NCI-H2196 (cell line): ENCODE measurements around the gene ULK3.
A peak's percentile ranks its signal among the peaks of the same experiment; 100 is the strongest.
"Not testable (repeated sequence)": the region's sequence is repeated elsewhere in the genome, so short reads cannot be mapped to it uniquely, and the experiment has no call there.

ENCODE experiments used
- DNase-seq: peaks from one replicate; lab custom pipeline; 2025; ENCODE audit not compliant: unreplicated experiment; lab: John Stamatoyannopoulos, UW

ULK3 gene, protein sequence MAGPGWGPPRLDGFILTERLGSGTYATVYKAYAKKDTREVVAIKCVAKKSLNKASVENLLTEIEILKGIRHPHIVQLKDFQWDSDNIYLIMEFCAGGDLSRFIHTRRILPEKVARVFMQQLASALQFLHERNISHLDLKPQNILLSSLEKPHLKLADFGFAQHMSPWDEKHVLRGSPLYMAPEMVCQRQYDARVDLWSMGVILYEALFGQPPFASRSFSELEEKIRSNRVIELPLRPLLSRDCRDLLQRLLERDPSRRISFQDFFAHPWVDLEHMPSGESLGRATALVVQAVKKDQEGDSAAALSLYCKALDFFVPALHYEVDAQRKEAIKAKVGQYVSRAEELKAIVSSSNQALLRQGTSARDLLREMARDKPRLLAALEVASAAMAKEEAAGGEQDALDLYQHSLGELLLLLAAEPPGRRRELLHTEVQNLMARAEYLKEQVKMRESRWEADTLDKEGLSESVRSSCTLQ

DNA sequence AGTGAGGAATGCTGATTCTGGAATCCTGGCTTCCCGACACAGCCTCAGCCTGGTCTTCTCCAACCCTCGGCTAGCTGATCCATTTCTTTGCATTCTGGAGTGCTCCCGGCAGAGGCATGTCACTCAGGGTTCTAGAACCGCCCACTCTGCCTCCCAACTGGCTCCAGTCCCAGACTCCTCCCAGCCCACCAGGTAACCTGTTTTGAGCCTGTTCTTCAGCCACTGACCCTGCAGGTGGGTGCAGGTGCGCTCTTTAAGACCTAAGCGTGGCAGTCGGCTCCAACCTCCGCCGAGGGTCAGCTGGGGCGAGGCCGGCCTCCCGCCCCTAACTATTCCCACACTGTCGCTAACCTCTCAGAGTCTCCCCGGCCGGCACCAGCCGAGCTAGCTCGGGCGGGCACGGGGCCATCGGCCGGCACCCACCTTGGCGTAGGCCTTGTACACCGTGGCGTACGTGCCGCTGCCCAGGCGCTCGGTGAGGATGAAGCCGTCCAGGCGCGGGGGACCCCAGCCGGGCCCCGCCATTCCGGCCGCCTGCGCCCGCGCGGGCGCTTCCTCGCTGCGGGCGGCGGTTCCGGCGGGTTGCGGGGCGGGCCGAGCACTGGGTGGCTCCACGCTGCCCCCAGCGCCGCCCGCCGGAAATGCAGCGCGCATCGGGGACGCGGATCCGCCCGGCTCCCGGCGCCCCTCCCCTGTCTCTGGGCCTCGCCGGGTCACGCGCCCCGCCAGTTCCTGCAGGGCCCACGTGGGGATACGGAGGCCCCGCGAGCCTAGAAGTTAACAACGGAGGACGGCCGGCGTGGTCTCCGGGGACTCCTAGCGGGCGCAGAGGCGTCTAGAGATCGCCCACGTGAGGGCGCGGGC lies at the start of gene ULK3:
Gene ULK3 (minus strand): TSS at position 576 of the 864 bp plus-strand sequence. CDS start 51 bp downstream, at position 525.
- peak; percentile 82 for DNase-seq

DNA sequence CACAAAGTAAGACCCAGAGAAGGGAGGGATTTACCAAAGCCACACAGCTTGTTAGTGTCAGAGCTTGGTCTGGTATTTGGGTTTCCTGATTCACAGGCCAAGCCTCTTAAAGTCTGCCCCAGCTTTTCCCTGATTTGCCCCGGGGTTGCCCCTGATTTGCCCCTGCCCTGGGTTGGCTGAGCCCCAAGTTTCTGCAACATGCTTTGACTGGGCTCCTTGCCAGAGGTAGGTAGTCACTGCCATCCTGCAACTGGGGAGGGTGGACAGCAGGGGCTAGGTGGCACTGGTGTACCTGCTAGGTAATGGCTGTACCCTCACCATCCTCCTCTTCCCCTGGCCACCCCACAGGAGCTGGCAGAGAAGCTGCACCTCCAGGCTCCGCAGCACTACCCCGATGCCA lies 49.4 kb upstream of the ULK3 start:
- no peak for DNase-seq

DNA sequence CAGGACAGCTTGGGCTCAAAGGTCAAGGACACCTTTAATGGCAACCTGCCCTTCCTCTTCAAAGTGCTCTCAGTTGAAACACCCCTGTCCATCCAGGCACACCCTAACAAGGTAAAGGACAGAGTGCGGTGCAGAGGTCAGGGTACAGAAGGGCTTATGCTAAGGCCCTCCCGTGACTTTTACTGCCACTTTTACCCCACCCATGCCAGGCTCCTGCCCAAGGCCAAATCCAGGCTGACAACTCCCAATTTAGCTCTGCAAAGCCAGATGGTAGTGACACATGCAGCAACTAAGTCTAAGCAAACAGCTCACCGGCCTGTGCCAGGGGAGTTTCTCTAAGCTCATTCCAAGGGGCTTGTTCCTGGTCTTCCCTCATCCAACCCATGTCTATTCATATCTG lies 48.5 kb upstream of the ULK3 start:
- no peak for DNase-seq

DNA sequence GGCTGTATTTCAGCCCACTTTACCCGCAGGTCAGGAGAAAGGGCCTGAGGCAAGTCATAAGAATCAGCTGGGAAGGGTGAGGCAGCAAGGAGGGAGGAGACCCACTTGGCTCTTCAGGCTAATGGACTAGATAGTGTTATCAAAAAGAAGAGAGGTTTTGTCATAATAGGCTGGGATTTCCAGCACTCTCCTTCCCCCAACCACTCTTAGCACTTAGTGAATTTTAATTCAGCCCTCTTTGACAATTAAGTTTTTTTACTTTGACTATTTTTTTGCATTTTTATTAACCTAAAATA lies 47.7 kb upstream of the ULK3 start:
- DNase-seq = no peak

DNA sequence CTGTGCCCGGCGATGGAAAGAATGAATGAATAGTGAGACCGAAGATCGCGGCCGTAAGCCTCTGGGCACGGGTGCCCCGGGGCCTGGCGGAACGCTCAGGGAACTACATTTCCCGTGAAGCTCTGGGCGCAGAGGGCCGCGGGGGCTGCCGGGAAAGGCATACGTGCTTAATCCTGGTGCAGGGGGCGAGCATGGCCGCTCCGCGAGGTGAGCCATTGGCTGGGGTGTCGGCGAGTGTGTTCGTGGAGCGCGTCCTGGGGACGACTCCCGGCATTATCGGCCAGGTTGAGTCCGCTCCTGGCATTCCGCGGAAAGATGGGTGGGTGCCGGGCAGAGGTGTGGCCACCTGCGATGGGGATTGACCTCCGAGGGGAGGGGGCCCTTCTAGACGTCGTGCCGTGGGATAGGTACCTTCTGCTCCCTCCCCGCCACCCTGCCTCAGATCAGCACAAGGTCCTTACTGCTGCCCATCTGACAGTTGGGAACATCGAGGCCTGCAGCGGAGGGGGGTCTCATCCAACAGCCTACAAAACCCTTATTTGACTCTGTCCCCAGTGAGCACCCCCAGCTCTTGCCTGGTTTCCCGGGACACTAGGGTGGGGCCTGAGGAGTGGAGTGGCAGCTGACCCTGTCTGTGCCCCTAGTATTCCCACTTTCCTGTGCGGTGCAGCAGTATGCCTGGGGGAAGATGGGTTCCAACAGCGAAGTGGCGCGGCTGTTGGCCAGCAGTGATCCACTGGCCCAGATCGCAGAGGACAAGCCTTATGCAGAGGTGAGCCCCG lies 47.1 kb upstream of the ULK3 start, which contains the start of gene MPI:
Gene MPI (plus strand): TSS at position 160 of the 782 bp plus-strand sequence. CDS start 32 bp downstream, at position 192.
- peak; percentile 67 for DNase-seq

DNA sequence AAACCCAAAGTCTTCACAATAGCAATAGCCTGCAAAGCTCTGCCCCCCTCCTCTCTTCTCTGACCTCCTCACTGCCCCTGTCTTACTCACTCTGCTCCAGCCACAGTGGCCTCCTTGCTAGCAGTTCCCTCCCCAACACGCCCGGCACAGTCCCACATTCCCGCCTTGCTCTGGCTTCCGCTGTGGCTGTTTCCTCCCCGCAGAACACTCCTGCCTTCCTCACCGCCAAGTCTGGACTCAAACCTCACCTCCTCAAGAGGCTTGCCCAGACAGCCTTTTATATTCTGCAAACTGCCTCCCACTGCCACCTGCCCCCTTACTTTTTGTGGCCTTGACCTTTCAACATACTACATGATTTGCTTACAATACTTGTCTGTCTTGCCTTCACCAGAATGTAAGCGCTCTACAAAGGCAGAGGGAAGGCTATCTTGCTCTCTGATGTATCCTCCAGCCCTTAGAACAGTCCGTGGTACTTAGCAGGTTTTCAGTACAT lies 46.5 kb upstream of the ULK3 start:
- DNase-seq = no peak

DNA sequence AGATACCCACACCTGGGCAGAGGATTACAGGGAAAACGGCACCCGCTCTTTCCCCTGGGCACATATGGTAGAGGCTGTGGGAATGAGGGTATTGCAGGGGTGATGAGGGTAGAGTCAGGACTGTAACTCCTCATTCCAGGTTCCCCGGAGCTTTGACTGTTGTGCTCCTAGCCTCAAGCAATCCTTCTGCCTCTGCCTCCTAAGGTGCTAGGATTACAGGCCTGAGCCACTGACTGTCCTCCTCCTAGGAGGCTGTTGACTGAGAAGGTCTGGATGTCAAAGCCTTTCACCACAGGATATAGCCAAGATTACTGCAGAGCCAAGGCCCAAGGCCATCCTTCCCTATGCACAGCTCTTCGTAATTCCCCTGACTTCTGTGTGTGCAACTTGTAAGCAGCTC lies 45.8 kb upstream of the ULK3 start:
- DNase-seq = no peak

DNA sequence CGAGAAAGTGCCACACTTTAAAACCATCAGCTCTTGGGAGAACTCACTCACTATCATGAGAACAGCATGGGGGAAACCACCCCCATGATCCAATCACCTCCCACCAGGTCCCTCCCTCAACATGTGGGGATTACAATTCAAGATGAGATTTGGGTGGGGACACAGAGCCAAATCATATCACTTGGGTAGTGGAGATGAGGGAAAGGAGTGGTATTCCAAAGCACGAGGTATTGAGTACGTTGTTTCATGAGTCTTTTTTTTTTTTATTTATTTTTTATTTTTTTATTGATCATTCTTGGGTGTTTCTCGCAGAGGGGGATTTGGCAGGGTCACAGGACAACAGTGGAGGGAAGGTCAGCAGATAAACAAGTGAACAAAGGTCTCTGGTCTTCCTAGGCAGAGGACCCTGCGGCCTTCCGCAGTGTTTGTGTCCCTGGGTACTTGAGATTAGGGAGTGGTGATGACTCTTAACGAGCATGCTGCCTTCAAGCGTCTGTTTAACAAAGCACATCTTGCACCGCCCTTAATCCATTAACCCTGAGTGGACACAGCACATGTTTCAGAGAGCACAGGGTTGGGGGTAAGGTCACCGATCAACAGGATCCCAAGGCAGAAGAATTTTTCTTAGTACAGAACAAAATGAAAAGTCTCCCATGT lies 44.7 kb upstream of the ULK3 start:
- DNase-seq = not testable (repeated sequence)

DNA sequence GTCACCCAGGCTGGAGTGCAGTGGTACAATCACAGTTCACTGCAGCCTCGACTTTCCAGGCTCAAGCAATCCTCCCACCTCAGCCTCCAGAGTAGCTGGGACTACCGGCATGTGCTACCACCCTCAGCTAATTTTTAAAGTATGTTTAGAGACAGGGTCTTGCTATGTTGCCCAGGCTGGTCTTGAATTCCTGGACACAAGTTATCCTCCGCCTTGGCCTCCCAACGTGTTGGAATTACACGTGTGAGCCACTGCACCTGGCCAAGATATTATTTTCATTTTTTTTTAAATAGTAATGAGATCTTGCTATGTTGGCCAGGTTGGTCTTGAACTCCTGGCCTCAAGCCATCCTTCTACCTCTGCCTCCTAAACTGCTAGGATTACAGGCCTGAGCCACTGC lies 42.5 kb upstream of the ULK3 start:
- no peak for DNase-seq

DNA sequence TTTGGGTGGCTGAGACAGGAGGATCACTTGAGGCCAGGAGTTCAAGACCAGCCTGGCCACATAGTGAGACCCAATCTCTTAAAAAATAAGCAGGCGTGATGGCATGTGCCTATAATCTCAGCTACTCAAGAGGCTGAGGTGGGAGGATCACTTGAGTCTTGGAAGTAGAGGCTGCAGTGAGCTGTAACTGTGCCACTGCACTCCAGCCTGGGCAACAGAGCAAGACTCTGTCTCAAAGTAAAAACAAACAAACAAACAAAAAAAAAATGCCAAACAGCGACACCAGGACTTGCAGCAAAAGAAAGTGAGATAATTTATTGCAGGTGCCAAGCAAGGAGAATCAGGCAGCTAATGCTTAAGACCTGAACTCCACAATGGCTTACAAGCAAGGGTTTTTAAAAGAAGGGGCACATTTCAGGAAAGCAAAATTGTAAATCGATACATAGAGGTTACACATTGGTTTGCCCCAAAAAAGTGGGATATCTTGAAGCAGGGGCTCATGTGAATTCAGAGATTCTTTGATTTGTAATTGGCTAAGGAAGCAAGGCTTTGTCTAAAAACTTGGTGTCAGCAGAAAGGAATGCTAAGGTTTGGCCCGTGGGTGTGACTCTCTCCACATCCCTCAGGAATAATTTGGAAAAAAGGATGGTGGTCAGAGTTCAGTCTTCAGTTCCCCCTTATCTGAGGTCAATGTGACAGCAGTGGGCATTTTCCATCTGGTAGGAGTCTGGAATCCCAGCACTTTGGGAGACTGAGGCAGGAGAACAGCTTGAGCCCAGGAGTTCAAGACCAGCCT lies 41.7 kb upstream of the ULK3 start:
- DNase-seq = no peak

DNA sequence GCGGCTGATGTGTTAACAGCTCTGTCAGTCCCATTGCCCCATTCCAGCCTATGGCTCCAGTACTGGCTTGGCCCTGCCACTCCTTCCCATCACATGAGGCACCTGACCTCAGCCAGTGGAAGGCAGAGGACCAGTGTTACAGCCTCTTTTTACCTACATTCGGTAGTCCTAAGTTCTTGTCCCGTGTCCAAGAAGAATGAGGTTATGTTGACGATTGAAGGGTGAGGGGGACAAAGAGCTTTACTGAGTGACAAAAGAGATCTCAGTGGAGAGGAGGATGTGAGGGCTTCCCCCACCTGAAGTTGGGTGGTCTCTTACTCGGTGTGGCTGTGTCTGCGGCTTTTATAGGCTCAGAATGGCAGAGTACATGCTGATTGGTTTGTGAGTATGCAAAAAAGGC lies 39.6 kb upstream of the ULK3 start:
- DNase-seq = no peak

DNA sequence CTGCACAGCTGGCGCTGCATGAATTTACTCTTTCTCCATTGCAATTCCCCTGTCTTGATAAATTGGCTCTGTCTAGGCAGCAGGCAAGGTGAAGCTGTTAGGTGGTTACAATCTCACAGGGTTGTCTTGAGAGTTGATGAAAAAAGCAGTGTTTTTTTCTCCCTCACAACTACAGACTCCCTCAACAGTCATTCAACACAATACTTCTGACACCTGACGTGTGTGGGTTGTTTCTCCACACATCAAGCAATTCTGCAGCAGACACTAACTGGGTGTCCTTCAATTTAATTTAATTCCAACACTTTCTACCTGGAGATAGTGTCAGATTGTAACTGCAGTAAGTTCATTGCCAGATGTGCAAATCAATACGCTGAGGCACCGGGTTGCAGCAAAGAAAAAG lies 35.3 kb upstream of the ULK3 start:
- DNase-seq = no peak

DNA sequence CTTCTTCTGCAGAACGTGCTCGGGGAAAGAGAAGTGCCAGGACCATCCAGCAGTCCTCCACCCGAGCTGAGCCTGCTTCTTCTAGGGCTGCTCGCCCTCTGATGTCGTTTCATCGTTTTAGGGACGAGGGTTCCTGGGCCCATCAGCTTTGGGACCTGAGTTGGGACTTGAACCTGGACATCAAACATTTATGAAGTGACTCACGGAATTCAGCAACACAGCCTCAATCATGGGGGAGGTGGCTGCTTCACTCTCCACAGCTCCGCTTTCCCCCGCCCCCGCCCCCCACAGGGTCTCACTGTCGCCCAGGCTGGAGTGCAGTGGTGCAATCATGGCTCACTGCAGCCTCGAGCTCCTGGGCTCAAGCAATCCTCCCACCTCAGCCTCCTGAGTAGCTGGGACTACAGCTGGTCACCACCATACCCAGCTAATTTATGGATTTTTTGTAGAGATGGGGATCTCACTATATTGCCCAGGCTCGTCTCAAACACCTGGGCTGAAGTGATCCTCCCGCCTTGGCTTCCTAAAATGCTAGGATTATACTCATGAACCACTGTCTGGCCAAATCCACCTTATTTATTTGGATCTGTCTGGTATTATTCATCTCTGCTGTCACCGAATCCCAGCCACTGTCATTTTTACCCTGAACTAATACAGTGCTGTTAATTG lies 30.9 kb upstream of the ULK3 start:
- no peak for DNase-seq

DNA sequence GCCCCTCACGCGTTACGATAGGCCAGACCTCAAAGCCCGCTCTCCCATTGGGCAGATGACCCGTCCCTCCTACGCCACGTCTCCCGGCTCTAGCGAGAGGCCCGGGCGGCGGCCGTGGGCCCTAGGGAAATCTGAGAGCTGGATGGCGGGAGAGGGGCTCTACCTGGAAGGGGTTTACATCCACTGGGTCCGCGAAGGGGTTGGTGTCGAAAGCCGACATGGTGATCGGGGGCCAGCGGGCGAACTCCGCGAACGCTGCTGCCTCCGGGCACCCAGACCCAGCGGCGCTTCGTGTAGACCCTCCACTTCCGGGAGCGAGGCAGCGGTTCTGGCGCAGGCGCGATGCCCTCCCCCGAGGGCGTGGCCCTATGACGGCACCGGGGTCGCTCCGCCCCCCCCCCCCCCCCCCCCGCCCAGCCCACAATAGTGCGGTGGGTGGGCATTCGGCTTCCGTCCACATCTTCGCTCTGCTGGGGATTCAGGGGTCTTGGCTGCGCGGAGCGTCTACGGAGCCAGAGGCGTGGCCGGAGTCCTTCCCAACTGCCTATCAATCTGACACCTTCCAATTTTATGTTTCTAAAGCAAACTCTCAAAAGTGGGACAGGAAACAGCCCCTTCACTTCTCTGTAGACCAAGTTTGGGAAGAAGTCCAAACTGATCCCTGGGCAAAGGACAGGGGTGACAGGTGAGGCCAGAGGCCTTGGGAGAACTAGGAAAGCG lies 30.2 kb upstream of the ULK3 start, which contains the start of gene SCAMP2:
Gene SCAMP2 (minus strand): TSS at position 330 of the 720 bp plus-strand sequence. CDS start 110 bp downstream, at position 220.
- DNase-seq = peak; percentile 71

DNA sequence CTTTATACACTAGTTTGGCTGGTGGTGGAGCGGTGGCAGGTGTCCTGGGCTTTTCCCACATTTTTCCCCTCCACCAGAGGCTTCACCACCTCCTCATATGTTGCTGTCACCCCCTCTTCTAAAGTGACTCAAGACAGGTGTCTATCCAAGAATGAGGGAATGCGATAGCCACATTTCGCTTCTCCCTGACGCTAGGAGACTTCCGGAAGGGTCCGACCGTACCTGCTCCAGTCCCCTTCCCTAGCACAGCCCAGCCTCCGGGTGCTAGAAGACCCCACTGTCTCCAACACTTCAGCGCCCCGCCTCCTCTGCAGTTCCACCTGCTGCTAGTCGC lies 29.7 kb upstream of the ULK3 start:
- DNase-seq = no peak

DNA sequence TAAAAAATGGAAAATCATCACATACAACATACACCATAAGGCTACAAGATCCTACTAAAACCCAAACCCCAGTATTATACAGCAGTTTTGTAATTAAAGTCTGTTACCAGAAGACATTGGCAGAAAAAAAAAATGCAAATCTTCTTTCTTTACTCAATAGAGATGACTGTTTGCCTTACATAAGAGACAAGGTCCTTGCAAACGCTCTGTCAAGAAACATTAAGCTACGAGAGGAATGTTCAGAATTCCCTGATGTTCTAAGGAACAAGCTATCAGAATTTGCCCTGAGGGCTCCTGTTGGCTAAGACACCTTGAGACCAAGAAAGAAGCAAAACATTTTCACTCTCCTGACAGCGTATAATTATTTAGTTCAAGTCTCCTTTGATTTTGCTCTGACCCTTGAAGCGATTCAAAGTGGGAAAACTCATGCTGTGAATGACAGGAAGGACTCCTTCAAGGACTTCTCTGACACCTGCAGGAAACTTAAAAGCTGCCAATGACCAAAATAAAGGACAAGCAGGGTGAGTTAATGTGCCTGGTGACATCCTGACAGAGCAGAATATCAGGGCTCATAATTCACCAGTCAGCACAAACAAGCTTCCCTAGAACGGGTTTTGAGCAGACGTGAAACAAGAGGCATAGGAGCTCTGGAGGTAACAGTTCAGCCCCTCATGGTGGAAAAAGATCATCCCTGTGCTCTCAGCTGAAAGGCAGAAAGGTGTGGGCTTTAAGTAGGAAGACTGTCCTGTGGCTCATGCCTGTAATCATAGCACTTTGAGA lies 27.7 kb upstream of the ULK3 start:
- no peak for DNase-seq

DNA sequence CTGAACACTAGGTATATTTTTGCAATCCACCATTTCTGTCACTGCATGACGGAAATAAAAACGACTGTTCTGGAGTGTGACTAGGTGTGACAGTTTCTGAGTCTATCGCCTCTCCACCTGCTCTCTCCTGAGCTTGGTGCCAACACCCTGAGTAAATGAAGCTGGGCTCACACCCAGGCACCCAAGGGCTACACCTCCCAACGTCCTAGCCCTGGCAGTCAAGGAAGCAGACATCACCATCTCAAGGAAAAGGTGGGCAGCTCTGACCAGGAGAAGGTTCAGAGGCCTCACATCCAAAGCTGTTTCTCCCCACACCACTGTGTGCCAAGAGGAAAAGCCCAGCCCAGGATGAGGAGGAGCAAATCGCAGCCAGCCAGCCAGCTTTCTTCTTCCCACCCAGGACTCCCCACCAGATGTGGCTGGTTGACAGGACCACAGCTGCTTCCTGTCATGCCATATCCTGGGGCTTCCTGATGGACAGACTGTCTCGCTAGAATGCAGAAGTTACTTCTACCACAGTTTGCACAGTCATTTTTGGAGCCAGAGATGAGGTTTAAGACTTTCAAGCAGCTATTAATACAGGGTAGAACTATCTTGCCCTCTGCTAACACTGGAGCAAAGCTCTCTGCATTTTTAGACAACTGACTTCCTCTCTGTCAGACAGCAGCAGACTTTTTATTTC lies 26.9 kb upstream of the ULK3 start:
- no peak for DNase-seq
